Measurements from ENCODE around the gene SEMA4A. TPM values are rescaled to one million over a fixed set of nuclear protein-coding genes. Genes with fewer than 3 reads are reported as not detected.

The SEMA4A gene
- total RNA-seq, 2 experiments from 2014 or later: 68.2 to 75.1 TPM

DNA sequence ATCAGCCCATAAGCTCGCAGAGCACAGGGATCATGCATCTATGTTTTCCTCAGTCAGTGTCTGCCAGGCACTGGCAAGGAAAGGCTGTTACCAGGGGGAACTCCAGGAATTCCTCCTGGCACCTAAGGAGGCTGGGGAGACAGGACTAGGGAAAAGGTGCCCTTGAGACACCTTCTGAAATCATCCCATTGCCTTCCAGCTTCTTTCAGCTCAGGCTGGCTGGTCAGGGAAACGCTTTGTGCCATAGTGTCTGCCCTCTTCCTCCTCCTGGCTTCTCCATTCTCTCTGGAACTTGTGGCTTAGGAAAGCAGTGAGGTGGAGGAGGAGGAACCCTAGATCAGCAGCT lies 25.1 kb upstream of the SEMA4A start:
- peaks cover 69% of the 10 kb centered on the region for H3K4me1 Mint-ChIP-seq (ENCODE audit: low read depth)
- intact Hi-C loops (cut with micrococcal nuclease): no loop called here
- peaks cover 17% of the 10 kb centered on the region for H3K36me3 Mint-ChIP-seq
- CTCF ChIA-PET: interaction anchor here (0.7 to 26.8 kb wide), 13 partner anchors 9 to 191 kb away, joined by 3 to 1097 read pairs (median 8); partner anchors contain the start of genes LMNA and PMF1
- no peak overlapping the region for H3K27ac Mint-ChIP-seq
- H3K27me3 Mint-ChIP-seq: no peaks in the 10 kb centered on the region
- no peak overlapping the region for H3K4me3 Mint-ChIP-seq
- DNase-seq: no peak
- POLR2A ChIA-PET: interaction anchor here (1.9 to 7.5 kb wide), 6 partner anchors 13 to 95 kb away, joined by 4 to 180 read pairs (median 32); partner anchors contain the start of genes LMNA and PMF1
- H3K9me3 Mint-ChIP-seq: no peaks in the 10 kb centered on the region

DNA sequence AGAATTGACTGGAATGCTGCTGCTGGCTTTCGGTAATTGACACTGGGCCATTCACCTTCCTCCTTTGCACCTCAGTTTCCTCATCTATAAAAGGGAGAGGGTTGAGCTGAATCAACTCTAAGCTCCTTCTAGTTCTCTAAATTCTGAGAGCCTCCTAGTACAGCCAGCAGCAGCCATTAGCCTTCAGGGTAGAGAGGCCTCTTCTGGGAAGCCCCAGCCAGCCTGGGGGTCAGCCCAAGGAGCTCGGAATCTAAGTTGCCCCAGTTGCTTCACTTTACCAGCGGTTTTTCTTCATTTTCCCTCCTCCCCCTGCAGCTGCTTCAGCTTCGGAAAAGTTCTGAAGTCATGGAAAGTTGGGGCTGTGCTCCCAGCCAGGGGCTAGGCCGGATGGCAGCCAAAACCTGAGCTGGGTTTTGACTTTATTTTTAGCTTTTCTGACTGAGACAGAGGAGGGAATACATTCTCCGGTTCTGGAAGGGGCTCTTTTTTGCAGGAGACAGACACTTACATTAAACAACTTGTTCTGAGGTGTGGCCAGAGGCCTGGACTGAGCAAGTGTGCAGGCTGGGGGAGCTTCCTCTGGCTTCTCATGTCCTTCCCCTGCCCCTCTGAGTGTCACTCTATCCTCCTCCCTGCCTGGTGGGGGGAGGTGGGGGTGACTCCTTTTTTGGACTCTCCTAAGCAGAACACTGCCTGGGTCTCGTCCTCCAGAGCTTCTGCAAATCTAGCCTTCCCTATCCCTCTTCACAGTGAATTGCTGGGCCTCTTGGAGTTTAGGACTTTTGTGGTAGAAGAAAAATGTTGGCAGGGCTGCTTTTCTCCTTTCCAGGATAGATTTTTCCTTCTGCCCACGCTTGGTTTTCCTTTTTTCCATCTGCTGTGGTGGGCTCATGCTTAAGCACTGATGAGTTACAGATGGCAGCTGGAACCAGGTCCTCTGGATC lies 24.5 kb upstream of the SEMA4A start:
- no peak for DNase-seq
- no peaks in the 10 kb centered on the region for H3K27me3 Mint-ChIP-seq
- ChIA-PET POLR2A (interaction anchor here (1.9 to 7.5 kb wide), 5 partner anchors 14 to 84 kb away, joined by 4 to 180 read pairs (median 55); partner anchors contain the start of genes LMNA and PMF1), CTCF (interaction anchor here (0.6 to 26.8 kb wide), 26 partner anchors 8 to 257 kb away, joined by 3 to 1097 read pairs (median 6); partner anchors contain the start of genes LMNA, PMF1 and SMG5)
- no peak overlapping the region for H3K4me3 Mint-ChIP-seq
- H3K9me3 Mint-ChIP-seq: no peaks in the 10 kb centered on the region
- peaks cover 19% of the 10 kb centered on the region for H3K36me3 Mint-ChIP-seq
- H3K4me1 Mint-ChIP-seq (ENCODE audit: low read depth): peaks cover 62% of the 10 kb centered on the region
- H3K27ac Mint-ChIP-seq: peak overlapping the region; percentile 51
- intact Hi-C loops (cut with micrococcal nuclease): no loop called here

DNA sequence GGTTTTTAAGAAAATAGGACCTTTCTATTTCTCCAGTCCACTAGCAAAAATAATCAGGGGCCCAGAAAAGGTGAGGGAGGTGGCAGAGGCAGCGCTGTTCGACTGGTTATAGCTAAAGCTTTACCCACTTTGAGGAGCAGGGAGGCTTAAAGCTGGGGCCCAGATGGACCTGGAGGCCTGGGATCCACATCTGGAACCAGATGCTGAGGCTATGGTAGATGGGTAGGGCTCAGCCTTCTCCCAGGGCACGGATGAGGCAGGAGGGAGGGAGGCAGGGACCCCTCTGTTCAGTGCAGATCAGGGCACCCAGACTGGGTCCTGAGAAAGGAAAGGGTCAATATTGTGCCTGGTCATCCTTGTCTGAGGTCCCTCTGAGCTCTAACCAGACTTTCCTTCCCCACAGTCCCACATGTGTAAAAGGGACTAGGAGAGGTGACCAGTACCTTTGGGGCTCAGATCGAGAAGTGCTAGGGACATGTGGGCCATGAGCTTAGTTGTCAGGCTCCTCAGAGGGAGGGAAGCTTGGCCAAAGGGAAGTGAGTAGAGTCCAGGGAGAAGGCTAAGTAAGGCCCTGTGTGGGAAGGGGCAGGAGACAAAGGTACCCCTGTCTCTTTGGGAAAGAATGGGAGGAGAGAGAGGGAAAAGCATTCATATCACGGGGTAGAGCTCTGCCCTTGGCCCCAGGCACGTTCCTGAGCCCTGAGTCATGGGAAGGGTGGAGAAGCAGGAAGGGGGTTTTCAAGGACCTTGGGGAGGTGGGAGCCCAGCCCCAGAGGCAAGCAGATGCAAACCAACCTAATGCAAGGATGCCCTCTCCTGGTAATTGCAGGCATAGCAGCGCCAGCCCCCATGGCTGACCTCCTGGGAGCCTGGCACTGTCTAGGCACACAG lies 23.5 kb upstream of the SEMA4A start:
- DNase-seq: peak; percentile 89
- Mint-ChIP-seq H3K4me1 (ENCODE audit: low read depth) (peaks cover 52% of the 10 kb centered on the region), H3K27me3 (no peaks in the 10 kb centered on the region), H3K27ac (peak overlapping the region; percentile 50), H3K9me3 (no peaks in the 10 kb centered on the region), H3K36me3 (peaks cover 27% of the 10 kb centered on the region), H3K4me3 (no peak overlapping the region)
- CTCF ChIA-PET: interaction anchor here (0.7 to 26.8 kb wide), 31 partner anchors 9 to 213 kb away, joined by 3 to 1097 read pairs (median 5); partner anchors contain the start of genes LMNA, PMF1 and SMG5
- POLR2A ChIA-PET: interaction anchor here (1.9 to 7.5 kb wide), 5 partner anchors 15 to 83 kb away, joined by 4 to 180 read pairs (median 55); partner anchors contain the start of genes LMNA and PMF1
- intact Hi-C loops (cut with micrococcal nuclease): loop anchor here (1.0 kb wide), 1 partner anchor 40 kb away; no protein-coding TSS in a partner anchor

DNA sequence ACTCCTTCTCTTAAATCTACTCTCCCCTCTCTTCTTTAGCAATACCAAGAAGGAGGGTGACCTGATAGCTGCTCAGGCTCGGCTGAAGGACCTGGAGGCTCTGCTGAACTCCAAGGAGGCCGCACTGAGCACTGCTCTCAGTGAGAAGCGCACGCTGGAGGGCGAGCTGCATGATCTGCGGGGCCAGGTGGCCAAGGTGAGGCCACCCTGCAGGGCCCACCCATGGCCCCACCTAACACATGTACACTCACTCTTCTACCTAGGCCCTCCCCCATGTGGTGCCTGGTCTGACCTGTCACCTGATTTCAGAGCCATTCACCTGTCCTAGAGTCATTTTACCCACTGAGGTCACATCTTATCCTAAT lies 22.8 kb upstream of the SEMA4A start:
- H3K4me1 Mint-ChIP-seq (ENCODE audit: low read depth): peaks cover 46% of the 10 kb centered on the region
- H3K36me3 Mint-ChIP-seq: peaks cover 31% of the 10 kb centered on the region
- H3K9me3 Mint-ChIP-seq: no peaks in the 10 kb centered on the region
- no peak overlapping the region for H3K27ac Mint-ChIP-seq
- POLR2A ChIA-PET: interaction anchor here (6.5 kb wide), 1 partner anchor 33 kb away, joined by 180 read pairs; no protein-coding TSS in a partner anchor
- H3K27me3 Mint-ChIP-seq: no peaks in the 10 kb centered on the region
- intact Hi-C loops (cut with micrococcal nuclease): loop anchor here (1.0 kb wide), 1 partner anchor 40 kb away; no protein-coding TSS in a partner anchor
- CTCF ChIA-PET: interaction anchor here (0.6 to 26.8 kb wide), 21 partner anchors 9 to 323 kb away, joined by 3 to 1097 read pairs (median 5); partner anchors contain the start of genes LMNA, PMF1 and SMG5
- H3K4me3 Mint-ChIP-seq: no peak overlapping the region
- no peak for DNase-seq

DNA sequence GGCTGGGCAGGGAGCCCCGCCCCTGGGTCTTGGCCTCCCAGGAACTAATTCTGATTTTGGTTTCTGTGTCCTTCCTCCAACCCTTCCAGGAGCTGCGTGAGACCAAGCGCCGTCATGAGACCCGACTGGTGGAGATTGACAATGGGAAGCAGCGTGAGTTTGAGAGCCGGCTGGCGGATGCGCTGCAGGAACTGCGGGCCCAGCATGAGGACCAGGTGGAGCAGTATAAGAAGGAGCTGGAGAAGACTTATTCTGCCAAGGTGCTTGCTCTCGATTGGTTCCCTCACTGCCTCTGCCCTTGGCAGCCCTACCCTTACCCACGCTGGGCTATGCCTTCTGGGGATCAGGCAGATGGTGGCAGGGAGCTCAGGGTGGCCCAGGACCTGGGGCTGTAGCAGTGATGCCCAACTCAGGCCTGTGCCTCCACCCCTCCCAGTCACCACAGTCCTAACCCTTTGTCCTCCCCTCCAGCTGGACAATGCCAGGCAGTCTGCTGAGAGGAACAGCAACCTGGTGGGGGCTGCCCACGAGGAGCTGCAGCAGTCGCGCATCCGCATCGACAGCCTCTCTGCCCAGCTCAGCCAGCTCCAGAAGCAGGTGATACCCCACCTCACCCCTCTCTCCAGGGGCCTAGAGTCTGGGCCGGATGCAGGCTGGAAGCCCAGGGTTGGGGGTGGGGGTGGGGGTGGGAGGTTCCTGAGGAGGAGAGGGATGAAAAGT lies 18.5 kb upstream of the SEMA4A start:
- H3K27me3 Mint-ChIP-seq: no peaks in the 10 kb centered on the region
- no peak for DNase-seq
- intact Hi-C loops (cut with micrococcal nuclease): no loop called here
- no peak overlapping the region for H3K4me3 Mint-ChIP-seq
- ChIA-PET CTCF (interaction anchor here (2.4 to 26.8 kb wide), 2 partner anchors 37 to 90 kb away, joined by 10 to 1097 read pairs; no protein-coding TSS in a partner anchor), POLR2A (no interaction called here)
- H3K4me1 Mint-ChIP-seq (ENCODE audit: low read depth): peaks cover 7% of the 10 kb centered on the region
- no peak overlapping the region for H3K27ac Mint-ChIP-seq
- H3K9me3 Mint-ChIP-seq: no peaks in the 10 kb centered on the region
- H3K36me3 Mint-ChIP-seq: peaks cover 48% of the 10 kb centered on the region

DNA sequence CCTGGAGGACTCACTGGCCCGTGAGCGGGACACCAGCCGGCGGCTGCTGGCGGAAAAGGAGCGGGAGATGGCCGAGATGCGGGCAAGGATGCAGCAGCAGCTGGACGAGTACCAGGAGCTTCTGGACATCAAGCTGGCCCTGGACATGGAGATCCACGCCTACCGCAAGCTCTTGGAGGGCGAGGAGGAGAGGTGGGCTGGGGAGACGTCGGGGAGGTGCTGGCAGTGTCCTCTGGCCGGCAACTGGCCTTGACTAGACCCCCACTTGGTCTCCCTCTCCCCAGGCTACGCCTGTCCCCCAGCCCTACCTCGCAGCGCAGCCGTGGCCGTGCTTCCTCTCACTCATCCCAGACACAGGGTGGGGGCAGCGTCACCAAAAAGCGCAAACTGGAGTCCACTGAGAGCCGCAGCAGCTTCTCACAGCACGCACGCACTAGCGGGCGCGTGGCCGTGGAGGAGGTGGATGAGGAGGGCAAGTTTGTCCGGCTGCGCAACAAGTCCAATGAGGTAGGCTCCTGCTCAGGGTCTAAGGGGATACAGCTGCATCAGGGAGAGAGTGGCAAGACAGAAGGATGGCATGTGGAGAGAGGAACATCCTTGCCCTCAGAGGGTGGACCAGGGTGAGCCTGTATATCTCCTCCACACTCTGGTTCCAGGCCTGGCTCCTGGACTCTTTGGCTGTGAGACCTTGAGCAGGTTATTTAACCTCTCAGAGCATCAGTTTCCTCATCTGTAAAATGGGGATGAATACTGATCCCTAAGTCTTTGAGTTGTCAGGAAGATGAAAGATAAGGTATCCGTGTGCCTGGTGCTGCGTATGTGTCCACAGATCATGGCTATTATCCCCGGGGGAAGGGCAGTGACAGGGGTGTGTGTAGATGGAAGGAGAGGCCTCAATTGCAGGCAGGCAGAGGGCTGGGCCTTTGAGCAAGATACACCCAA lies 17.2 kb upstream of the SEMA4A start:
- no peaks in the 10 kb centered on the region for H3K27me3 Mint-ChIP-seq
- intact Hi-C loops (cut with micrococcal nuclease): no loop called here
- no peaks in the 10 kb centered on the region for H3K9me3 Mint-ChIP-seq
- no peaks in the 10 kb centered on the region for H3K4me1 Mint-ChIP-seq (ENCODE audit: low read depth)
- POLR2A ChIA-PET: no interaction called here
- no peak overlapping the region for H3K27ac Mint-ChIP-seq
- H3K36me3 Mint-ChIP-seq: peaks cover 40% of the 10 kb centered on the region
- CTCF ChIA-PET: interaction anchor here (1.0 to 26.8 kb wide), 3 partner anchors 38 to 89 kb away, joined by 8 to 1097 read pairs (median 10); no protein-coding TSS in a partner anchor
- DNase-seq: no peak
- H3K4me3 Mint-ChIP-seq: no peak overlapping the region

DNA sequence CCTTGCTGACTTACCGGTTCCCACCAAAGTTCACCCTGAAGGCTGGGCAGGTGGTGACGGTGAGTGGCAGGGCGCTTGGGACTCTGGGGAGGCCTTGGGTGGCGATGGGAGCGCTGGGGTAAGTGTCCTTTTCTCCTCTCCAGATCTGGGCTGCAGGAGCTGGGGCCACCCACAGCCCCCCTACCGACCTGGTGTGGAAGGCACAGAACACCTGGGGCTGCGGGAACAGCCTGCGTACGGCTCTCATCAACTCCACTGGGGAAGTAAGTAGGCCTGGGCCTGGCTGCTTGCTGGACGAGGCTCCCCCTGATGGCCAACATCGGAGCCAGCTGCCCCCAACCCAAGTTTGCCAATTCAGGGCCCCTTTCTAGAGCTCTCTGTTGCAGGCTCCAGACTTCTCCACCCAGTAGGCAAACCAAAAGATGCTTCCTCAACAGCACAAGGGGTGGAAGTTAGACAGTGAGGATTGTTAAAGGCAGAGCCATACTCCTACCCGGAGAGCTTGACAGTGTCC lies 16.4 kb upstream of the SEMA4A start:
- CTCF ChIA-PET: interaction anchor here (1.0 to 26.8 kb wide), 3 partner anchors 8 to 89 kb away, joined by 3 to 1097 read pairs (median 8); no protein-coding TSS in a partner anchor
- Mint-ChIP-seq H3K4me1 (ENCODE audit: low read depth) (no peaks in the 10 kb centered on the region), H3K27me3 (no peaks in the 10 kb centered on the region), H3K9me3 (no peaks in the 10 kb centered on the region), H3K36me3 (peaks cover 36% of the 10 kb centered on the region), H3K4me3 (no peak overlapping the region), H3K27ac (no peak overlapping the region)
- no peak for DNase-seq
- POLR2A ChIA-PET: no interaction called here
- intact Hi-C loops (cut with micrococcal nuclease): no loop called here

DNA sequence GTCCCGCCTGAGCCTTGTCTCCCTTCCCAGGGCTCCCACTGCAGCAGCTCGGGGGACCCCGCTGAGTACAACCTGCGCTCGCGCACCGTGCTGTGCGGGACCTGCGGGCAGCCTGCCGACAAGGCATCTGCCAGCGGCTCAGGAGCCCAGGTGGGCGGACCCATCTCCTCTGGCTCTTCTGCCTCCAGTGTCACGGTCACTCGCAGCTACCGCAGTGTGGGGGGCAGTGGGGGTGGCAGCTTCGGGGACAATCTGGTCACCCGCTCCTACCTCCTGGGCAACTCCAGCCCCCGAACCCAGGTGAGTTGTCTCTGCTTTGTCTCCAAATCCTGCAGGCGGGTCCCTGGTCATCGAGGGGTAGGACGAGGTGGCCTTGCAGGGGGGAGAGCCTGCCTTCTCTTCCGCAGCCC lies 14.9 kb upstream of the SEMA4A start:
- Mint-ChIP-seq H3K4me3 (no peak overlapping the region), H3K27ac (no peak overlapping the region), H3K4me1 (ENCODE audit: low read depth) (no peaks in the 10 kb centered on the region), H3K27me3 (no peaks in the 10 kb centered on the region), H3K9me3 (no peaks in the 10 kb centered on the region), H3K36me3 (peaks cover 36% of the 10 kb centered on the region)
- POLR2A ChIA-PET: no interaction called here
- CTCF ChIA-PET: interaction anchor here (1.4 to 18.7 kb wide), 3 partner anchors 8 to 87 kb away, joined by 3 to 310 read pairs (median 4); no protein-coding TSS in a partner anchor
- intact Hi-C loops (cut with micrococcal nuclease): no loop called here
- DNase-seq: no peak

DNA sequence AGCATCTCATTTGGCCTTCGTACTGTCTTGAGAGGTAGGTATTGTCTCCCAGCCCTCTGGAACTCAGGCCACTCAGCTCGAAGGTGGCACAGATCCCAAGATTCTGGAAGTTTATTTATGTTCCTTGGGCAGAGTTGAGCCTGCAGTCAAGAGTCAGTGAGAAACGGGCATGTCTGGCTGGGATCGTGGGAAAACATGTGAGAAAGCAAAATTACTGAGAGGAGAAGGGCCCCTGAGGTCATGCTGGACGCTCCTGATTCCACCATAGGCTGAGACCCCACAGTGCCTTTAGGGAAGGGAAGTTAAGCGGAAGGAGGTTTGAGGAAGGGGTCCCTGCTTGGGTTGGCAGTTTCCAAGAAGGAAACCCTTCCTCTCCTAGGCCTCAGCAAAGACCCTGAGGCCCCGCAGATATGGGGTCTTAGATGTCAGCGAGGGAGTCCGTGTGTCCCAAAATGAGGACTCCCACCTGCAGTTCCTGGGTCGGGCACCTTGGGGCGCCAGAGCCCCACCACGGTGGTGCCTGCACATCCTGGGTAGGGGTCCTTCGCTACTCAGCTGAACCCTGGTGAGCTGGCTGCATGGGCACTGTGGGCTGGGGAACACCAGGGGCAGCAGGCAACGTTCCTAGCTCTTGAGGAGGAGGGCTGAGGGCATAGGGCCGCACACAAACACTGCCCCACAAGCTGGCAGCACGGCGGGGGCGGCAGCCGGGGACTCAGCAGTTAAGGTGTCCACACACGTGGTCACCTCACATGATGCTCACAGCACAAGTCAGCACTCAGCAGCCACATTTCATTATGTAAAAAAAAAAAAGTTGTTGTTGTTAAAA lies 12.3 kb upstream of the SEMA4A start:
- CTCF ChIA-PET: interaction anchor here (0.6 to 18.7 kb wide), 29 partner anchors 10 to 259 kb away, joined by 3 to 310 read pairs (median 4); partner anchors contain the start of genes PMF1, SEMA4A, SMG5 and TMEM79
- POLR2A ChIA-PET: interaction anchor here (0.6 to 2.4 kb wide), 4 partner anchors 20 to 161 kb away, joined by 3 to 7 read pairs (median 4); no protein-coding TSS in a partner anchor
- H3K4me3 Mint-ChIP-seq: no peak overlapping the region
- H3K27ac Mint-ChIP-seq: no peak overlapping the region
- H3K9me3 Mint-ChIP-seq: no peaks in the 10 kb centered on the region
- DNase-seq: peak; percentile 53
- H3K4me1 Mint-ChIP-seq (ENCODE audit: low read depth): peaks cover 7% of the 10 kb centered on the region
- intact Hi-C loops (cut with micrococcal nuclease): no loop called here
- H3K36me3 Mint-ChIP-seq: peaks cover 18% of the 10 kb centered on the region
- no peaks in the 10 kb centered on the region for H3K27me3 Mint-ChIP-seq
